GM18508 (cell line): Measurements from ENCODE around the gene MDFI.

Source experiments
- ATAC-seq: cut with Tn5 transposase; IDR thresholded peaks from one replicate; pipeline ENCODE4 v1.9.1; 2021; ENCODE audit warnings: moderate number of reproducible peaks; ENCODE audit not compliant: insufficient read depth, unreplicated experiment

Gene MDFI

DNA sequence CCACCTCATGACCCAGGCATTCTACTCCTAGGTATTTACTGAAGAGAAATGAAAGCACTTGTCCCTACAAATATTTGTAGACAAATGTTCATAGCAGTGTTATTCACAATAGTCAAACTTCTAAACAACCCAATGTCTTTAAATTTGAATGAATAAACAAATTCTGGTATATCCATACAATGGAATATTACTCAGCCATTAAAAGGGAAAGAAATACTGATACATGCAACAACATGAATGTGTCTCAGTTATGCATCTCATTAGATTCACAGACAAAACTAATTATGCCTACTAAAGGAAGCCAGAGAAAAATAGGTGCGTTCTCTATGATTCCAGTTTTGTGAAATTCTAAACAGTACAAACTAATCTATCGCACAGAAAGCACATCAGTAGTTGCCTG lies 30.7 kb downstream of the MDFI start:
- ATAC-seq, result no peak

DNA sequence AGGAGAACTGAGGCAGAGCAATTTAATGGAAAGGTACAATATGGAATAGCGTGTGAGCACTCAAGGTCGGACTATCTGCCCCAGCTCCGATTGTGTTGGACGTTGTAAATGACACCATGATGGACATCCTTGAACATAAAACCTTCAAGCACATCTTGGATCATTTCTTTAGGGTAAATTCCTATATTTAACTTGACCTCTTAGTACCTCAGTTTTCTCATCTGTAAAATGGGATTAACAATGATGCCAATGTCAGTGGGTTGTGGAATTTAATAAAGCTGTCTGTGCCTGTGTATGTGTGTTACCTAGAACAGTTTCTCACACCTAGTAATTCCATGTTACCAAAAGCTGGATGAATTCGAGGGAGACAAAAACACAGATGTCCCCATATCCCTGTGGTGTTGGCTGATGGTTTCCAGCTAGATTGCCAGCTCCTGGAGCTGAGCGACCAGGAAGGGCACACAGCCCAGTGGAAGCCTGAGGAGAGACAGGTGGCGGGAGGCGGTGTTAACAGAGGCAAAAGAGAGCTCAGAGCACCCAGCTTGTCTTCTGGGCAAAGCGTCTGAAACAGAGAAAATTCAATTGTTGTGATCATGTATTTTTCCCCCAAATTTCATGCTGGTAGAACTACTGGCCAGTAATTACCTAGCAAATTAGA lies 32.6 kb downstream of the MDFI start:
- ATAC-seq, result no peak

GRCh38 chr6:41671376-41671775 lies 33.1 kb downstream of the MDFI start:
- no peak for ATAC-seq

- ATAC-seq, result no peak
Observed at GRCh38 chr6:41672016-41672415, 33.7 kb downstream of the MDFI start.

- no peak for ATAC-seq
Observed at GRCh38 chr6:41672816-41673703, 34.8 kb downstream of the MDFI start.

- ATAC-seq, result no peak
Observed at GRCh38 chr6:41673704-41674000, 35.4 kb downstream of the MDFI start.

GRCh38 chr6:41674231-41675000 lies 36.1 kb downstream of the MDFI start:
- no peak for ATAC-seq

DNA sequence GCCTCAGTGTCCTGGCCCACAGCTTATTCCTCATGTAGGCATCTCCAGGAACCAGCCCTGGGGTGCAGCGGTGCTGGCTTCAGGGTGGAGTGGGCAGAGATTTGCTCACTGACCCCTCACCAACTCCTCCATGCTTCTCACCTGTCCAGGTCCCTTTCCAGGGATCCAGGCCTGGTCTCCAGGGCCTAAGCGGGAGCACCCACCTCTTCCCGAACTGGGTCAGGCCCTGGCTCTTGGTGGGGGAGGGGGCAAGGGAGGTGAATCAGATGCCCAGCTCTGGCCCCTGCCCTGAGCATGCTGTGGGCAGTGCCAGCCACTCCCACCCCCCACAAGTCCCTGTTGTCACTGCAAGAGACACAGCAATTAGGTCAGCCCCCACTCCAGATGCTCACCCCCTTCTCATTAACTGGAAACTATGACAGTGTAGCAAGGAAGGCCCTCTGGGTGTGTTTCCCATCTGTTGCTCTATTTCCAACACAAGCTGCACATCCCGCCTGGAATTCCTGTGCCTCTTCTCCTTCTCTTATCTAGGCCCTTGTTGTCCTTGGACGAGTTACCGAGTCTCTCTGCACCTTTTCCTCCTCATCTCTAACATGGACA lies 37.0 kb downstream of the MDFI start:
- ATAC-seq, result no peak

DNA sequence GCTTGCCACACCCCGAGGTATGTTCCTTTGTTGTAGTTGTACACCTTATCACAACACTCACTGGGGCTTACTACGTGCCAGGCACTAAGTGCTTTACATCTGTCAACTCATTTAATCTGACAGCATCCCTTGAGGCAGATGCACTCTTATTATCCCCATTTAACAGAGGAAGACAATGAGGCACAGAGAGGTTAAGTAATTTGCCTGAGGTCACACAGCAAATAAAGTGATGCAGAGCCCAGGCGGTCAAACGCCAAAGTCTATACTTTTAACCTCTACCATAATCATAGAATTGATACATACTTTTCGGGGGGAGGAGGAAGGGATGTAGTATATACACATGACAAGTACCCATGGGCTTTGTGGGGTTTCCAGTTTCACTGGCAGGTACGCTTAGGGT lies 37.7 kb downstream of the MDFI start:
- no peak for ATAC-seq

DNA sequence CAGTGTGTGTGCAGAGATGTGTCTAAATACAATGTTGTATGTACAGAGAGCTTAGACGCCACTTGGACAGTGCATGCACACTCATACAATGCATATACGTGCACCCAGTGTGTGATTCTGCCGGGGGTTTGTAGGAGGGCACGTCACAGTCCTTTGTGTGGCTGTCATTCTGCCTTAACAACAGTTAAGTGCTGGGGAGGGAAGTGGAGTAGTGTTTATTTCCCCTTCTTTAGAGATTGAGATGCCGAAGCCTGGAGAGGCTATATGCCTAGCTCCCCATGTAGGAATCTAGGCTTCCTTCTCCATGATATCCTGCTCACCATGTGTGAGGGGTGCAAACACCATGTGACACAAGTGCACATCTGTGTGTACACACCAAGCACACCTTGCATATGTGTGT lies 38.2 kb downstream of the MDFI start:
- no peak for ATAC-seq

GRCh38 chr6:41677124-41677921 lies 39.1 kb downstream of the MDFI start:
- no peak for ATAC-seq

DNA sequence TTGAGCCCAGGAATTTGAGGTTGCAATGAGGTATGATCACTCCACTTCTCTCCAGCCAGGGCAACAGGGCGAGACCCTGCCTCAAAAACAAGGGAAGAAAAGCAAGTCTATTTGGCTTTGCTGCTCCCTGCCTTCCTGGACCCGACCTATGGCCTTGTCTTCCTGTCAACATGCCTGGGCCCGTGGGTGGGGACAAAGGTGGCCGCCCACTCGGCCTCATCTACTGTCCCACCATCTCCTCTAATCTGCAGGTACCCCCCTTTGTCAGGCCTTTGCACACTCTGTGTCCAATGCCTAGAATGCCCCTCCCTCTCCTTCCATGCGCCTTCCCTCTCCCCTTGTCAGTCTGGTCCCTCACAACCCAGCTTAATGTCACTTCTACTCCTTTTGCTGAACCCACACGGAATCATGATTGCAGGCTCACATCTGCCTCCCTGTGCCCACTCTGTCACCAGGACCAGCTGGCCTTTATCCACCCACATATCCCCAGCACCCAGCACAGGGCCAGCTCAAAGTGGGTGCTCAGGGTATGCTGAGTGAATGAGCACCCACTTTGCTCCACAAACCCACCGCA lies 40.3 kb downstream of the MDFI start:
- ATAC-seq, result no peak

GRCh38 chr6:41679696-41680095 lies 41.4 kb downstream of the MDFI start:
- no peak for ATAC-seq

GRCh38 chr6:41680182-41680965 lies 42.1 kb downstream of the MDFI start:
- ATAC-seq, result no peak

GRCh38 chr6:41682056-41682477 lies 43.8 kb downstream of the MDFI start:
- no peak for ATAC-seq

DNA sequence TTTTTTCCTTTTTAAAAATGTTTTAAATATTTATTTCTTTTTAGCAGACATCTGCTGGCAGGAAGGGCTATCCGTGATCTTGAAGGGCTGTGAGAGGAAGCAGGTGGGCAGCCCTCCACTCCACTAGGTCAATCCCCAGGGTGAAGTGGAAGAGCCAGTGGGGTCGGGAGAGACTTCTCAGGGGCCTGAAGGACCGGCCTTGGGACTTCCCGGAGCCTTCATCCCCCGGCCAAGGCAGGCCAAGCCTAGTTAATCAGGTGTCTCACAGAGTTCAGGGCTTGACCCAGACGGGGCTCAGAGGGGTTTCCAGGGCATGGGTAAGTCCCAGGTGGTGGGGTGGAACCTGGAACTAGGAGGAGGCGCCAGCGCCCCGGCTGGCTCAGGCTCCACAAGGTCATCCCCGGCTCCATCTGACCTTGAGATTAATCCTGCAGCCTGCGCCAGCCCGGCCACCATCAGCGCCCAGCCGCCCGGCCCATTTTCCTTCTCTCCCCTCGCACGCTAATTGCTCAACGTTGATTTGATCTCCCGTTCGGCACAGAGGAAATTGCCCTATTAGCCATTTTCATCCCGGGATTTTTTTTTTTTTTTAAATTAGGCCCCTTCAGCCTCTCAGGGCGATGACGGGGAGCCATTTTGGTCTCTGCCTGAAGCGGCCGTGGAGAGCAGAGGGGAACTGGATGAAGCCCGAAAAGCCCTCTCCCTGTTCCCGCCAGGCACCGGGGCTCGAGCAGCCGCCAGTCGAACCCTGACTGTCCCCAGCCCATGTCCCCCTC lies 44.4 kb downstream of the MDFI start:
- ATAC-seq, result no peak

- no peak for ATAC-seq
Observed at GRCh38 chr6:41683273-41683522, 44.9 kb downstream of the MDFI start.

DNA sequence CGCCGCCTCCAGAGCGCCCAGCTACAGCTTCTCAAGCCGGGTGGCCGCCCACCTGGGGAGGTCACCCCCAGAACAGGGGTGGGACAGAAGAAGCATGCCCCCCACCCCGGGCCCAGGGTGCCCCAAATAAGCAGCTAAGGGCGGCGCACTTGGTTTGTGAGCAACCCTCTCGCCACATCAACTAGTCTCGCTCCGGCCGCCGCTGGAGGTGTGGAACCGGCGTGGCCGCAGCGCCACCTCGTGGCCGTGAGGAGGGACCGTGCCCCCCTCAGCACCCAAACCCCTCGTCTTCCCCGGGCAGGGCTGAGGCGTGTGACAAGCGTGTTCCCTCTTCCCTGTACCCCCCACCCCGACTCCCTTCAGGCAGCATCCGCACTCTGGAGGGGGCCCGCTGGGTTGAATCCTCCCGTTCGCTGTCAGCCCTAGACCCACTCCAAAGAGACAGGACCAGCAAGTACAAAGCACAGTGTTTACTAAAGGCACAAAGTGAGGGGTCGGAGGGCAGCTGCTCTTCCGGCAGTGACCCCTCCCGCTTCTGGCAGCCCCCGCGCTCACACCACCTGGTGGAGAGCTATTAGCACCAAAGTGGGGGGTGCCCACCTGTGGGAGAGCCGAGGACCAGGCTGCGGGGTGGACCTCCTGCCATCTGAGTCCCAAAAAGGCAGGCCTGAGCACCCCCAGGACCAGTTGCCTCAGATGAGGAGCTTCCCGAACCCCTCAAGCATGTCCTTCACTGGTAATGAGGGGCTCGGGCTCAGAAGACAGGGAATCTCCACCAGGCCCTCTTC lies 45.4 kb downstream of the MDFI start:
- ATAC-seq, result no peak
